Stimulated activated CD8-positive, alpha-beta memory T cell treated with anti-CD3 and anti-CD28 coated beads, Interleukin-15, amount 100 ng/mL, for 1 hour (primary cell): Measurements from ENCODE around the gene PYGM.
A peak's percentile ranks its signal among the peaks of the same experiment; 100 is the strongest.

ENCODE experiments used
- DNase-seq: peaks from one replicate; pipeline ENCODE4 v3.0.0-alpha.2; 2020; ENCODE audit warnings: low read depth

PYGM gene

DNA sequence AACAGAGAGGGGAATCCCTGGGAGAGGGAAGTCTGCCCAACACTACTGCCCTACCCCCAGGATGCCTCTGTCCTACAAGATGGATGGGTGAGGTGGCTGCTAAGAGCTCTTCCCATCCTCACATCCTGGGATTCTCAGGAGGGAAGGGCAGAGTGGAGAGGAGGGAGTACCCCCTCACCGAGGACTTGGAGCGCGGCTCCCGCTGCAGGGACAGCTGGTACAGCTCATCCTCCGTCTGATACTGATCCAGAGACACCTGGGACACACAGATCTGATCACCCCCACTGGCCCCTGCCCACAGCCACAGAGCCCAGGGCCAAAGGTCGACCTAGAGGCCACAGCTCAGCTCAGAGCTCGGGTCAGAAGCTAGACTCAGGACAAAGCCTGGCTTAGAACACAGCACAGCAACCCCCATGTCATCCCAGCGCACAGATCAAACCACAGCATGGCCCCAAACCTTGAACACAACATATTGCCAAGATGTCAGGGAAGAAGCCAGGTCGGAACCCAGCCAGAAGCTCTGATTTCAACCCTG is 24.0 kb downstream of the PYGM start:
- no peak for DNase-seq

DNA sequence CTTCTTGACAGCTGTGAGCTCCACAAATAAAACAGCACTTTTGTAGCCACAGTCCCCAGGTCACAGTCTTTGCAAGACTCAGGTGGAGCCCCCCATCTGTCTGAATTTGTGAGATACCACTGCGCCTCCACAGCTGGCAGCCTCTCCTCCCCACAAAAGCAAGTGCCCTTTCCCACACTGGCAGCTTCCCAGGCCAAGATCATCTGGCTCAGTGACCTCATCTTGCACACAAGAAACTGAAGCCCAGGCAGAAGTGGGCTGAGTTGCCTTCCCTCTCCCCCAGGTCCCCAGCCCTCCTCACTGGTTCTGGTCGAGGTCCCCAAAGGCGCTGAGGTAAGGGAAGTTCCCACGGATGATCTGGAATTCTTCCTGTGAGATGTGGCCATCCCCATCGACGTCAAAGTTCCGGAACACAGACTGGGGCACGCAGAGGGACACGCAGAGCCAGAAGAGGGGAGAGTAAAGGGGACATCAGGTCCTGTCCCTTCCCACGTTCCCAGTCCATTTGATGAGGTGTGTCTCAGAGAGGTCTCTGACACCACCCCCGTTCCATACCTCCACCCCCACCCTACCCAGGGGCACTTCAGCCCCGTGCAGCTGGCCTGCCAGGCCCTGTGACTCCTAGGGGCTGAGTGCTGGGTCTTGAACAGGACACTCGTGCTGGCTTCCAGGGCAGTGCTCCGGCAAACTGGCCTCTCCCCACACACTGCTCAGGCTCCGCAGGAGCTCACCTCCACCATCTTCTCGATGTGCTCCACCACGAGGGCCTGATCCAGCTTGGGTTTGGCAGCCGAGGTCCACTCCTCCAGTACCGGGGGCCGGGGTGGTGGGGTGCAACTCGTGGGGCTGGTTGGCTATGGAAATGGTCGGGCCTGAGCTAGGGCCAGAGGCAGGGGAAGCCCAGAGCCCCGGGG is 24.7 kb downstream of the PYGM start:
- no peak for DNase-seq

DNA sequence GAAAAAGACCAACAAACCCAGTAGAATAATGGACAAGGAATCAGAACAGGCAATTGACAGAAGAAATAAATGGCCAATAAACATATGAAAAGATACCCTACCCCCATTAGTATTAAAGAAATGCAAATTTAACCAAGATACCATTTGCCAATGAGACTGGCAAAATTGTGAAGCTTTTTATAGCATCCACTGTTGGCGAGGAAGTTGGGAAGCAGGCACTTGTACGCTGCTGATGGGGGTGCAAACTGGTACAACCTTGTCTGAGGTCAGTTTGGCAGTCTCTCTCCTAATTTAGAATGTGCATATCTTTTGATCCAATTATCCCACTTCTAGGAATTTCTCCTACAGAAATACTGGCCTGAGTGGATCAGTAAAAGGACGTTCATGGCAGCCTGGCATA is 28.2 kb downstream of the PYGM start:
- no peak for DNase-seq

DNA sequence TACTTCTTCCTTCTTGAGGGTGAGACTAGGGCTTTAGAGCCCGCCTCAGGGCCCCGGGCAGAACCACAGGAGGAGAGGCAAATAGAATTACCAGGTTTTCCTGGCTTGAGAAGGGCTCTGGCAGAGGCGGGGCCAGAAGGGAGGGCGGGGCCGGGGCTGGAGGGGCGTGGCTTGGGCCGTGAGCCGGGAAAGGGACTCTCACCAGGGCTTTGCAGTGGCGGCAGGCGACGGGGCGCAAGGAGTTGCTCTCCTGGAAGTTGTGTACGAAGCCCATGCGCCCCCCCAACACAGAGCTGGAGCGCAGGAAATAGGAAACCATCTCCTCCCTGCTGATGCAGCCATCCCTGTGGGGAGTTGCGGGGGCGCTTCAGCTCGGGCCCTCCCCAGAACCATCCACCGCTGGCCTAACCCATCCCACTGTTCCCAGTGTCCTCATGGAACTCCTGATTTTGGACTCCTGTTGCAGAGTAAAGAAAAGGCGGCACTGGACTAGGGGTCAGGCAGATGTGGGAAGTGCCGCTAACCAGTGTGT is 29.9 kb downstream of the PYGM start:
- DNase-seq: no peak

DNA sequence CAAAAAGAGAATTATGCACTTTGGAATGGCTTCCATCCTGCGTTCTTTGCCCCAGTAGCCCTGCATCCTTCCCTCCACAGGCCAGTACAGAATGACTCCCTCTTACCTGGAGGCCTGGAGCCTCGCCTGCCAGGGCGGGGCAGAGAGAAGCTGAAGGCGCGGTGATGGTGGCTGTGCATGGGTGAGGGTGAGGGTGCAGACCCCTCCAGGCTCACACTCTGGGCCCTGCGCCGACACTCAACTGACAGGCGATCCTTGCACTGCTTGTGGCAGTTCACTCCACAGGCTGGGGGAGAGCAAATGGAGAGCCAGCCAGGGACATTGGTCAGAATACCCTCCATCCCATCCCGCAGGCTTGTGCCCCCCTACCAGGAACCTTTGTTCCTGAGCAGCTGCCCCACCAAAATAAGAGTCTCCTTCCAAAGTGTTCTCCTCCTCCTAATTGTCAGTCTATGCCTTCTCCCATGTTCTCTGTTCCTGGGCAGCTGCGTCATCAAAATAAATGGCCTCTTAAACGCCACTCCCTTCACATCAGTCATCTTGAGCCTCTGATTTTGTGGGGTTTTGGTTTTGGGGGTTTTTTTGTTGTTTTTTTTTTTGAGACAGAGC is 30.9 kb downstream of the PYGM start:
- DNase-seq: no peak

DNA sequence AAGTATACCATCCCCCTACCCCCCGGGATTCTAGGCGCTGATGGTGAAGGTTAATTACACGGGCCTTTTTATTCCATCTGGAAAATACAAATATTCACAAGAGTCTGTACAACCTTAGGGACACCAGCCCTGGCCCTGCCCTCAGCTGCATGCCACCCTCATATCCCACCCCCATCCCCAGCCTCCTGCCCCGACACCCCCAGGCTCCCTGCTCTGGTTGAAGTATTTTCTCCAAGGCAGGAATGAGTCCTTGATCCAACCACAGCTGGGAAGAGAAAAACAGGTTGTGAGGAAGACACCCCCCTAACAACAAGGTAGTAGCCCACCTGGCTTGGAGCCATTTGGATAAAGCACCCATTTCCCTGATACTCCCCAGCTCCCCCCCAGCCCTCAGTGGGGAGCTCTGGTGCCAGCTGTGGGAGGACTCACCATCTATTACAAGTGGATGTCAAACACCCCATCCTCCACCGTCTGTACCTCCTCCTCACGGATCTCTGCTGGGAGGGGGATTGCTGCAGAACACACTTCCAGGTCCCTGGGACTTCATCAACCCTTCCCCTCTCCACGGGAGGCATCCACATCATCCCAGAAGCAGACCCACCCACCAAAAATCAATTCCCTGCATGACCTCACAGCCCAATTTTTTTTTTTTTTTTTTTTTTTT is 32.8 kb downstream of the PYGM start:
- no peak for DNase-seq

DNA sequence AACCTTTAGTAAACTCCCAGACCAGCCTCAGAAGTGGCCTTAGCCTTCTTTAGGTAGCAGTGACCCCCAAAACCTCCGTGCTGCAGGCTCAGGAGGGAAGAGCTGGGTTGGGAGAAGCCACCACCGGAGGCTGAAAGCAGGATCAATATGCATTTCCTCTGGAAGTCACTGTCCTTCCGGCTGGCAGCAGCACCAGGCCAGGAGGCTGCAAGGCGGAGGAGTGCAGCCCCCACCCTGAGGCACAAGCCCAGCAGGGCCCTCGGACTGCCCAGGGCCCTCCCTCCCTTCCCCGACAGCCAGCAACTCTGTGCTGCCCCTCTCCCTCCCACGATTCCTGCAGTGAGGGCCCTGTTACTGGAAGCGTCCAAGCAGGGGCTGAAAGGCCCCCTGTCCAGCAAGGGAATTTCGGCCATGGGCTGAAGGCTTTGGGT is 33.5 kb downstream of the PYGM start:
- DNase-seq: no peak

DNA sequence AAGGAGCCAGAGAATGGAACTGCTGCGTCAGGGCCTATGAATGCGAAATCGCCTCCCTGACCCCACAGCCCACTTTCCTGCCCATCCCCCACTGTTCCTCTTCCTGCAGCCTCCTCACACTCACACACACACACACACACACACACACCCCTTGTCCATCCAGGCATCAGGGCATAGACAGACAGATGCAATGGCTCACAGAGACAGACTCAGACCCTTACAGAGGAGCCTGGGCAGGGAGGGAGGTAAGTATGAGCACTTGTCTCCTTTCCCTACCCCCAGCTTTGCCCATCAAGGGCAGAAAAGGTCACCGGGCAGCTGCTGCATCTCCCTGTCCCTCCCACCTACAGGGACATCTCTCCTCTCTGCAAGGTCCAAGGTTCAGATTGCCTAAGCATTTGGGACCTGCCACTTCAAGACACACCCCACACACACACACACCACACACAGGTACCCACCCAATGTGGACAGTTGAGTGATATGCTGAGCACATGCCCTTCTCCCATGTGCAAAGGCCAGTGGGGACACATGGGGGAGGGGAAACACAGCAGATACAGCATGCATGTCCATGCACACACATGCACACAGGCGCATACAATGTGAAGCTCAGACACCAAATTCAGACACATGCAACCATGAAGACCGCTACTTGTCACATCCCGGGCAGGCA is 34.8 kb downstream of the PYGM start:
- no peak for DNase-seq

DNA sequence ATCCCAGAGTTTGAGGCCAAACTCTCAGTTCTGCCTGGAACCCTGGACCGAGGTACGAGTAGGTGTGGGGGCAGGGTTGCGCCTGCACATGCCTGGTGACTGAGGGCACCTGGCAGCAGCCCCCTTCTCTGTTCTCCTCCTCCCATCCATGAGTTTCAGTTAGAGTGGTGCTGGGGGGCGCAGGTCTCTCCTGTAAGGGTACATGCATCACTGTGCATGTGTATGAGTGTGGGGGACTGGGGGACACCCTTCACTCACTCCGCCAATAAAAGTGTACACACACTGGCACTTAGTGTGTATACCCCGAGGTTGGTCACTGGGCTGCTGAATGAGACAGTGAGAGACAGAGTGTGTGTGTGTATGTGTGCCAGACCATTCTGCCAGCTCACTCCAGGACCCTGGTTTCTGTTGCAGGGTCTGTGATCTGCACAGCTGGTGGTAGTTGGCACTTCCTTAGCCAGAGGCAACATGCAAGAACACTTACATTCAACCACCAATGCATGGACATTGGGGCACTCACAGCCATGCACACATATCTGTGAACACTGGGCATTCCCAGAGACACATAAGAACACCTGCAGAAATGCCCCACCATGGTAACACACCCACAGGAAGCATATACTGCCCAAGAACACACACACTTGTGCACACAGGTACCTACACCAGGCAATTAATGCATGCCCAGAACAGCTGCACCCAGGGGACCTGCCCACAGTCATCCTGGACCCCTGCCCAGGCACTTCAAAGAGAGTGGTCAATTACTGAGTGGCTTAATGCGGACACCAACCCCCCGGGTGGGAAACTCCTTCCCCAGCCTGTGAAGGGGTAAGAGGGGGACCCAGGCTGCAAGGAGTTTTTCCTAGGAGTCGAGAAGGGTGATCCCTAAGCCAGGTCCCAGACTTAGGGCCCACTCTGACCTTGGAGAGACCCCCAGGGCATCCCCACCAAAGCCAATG is 35.6 kb downstream of the PYGM start:
- DNase-seq: no peak

DNA sequence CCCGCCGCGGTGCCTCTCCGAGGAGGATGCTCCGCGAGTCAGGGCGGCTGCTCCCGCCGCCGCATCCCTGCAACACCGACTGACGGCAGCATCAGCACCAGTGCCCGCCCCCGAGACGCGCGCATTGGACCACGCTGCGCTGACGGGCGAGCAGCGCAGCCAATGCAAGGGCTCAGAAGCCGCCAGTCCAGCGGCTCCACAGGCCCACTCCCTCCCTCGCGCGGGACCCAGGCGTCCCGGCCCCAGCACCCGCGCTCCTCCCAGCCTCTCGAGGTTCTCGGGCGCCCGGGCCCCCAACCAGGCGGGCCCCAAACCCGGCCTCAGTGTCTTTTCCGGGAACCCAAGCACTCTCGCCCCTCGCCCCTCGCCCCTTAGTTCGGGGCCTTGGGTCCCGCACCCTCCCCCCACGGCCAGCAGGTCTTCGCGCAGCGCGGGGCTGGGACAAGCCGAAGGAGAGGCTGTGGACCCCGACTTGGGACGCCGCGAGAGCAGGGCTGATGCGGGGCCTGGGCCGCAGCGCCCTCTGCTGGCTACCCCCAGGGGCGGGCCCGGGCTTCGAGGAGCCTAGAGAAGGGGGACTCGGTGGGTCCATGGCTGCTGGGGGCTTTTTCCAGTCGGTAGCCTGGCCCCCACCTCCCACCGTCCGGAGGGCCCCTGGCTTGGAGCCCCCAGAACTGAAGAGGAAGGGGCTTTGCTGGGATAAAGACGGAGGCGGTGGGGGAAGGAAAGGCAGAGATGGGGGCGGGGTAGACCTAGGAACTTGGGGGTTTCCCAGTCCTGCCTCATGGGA is 36.5 kb downstream of the PYGM start, which contains the start of gene NRXN2:
TSS of gene NRXN2 (minus strand) at position 81 of the 790 bp plus-strand sequence. CDS start 9,498 bp downstream, outside the sequence.
- peak; percentile 61 for DNase-seq

DNA sequence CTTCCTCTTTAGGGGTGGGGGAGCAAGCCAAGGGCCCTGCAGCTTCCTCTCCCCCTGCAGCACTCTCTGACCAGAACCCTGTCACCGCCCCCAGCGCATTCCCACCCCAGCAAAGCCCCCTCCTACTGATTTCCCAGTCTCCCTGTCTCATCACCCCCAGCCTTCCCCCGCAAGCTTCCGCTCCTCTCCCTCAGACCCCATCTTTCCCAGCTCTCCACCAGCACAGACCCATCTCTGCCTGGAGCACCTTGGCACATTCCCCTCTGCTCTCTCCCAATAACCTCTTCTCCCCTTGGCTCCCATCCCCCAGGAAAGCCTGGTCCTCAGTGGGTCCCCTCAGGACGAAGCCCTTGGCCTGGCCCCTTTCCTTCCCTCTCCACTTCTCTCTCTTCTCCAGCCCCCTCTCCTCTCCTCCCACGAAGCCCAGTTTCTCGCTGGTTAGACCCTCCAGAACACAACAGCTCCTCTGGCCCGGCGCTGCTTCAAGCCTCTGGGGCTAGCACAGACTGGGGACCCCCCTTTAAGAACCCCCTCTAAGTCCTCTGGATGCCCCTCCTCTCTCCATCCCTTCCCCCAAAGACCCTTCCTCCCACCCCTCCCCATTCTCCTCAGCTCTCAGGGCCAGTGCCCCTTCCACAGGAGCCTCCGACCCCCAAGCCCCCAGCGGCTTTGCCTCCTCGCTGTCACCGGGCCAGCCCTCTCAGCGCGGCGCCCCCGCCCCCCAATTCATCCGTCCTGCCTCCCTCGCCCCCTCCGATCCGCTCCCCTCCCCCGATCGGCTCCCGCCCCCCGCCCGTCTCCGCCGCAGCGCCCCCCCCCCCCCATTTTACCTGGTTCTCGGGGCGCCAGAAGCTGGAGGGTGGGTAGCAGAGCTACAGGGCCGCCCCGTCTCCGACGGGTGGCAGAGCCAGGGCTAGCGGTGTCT is 37.4 kb downstream of the PYGM start:
- DNase-seq: no peak

DNA sequence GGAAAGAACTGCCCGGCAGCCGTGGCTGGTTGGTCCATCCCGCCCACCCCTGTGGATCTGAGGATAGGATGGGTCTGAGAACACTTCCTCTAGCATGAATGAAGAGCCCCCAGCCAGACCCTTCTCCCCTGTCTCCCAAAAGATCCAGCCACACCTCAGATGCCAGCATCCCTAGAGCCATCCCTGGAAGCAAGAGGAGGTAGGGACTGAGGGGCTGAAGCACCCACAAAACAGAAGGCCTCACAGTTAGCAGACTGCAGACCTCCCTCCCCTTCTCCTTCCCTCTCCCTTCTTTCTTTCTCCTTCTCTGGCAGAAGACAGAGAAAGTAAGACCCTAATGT is 38.4 kb downstream of the PYGM start:
- DNase-seq: no peak

DNA sequence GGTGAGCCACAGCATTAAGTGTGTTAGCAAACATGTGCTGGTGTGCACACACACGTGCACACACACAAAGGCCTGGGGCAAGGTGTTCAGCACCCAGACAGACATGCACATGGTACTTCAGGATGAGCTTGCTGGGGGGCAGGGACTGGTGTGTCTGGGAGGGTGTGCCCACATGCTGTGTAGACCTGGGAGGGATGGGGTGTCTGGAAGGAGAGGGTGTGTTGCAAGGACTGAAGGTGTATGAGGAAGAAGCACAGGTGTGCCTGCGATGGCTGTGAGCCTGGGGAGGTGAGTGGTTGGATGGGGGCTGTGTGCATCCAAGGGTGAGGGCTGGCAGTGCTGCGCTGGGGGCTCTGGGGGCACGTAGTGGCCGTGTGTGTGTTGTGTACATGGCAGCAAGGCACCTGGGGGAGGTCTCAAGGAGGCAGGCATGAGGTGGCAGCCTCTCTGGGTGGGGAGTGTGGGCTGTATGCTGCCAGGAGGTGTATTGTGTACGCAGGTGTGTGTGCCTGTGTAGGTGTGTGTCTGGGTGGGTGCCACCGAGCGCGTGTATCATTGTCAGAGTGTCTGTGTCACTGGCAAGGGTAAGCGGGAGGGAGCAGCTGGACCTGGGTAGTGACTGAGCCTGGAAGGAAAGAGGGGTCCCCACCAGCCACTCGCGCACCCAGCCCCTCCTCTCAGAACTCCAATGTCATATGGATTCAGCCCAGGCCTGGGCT is 39.0 kb downstream of the PYGM start:
- no peak for DNase-seq

DNA sequence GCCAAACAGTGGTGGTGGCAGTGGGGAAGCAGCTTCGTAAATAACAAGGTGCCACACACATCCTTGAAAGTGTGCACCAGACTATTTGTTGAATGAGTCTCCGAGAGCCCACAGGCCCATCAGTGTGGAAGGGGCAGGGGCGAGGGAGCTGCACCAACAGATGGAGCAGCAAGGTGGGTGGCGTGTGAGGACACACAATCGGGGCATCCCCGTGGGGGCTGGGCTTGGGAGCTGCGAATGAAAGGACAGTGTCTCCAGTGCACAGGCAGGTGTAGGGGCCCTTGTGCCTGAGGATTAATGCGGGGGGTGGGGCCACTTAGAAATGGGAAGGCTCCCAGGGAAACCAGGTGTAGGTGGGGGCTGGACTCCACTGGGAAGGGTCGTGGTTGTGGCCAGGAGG is 39.6 kb downstream of the PYGM start:
- DNase-seq: no peak

DNA sequence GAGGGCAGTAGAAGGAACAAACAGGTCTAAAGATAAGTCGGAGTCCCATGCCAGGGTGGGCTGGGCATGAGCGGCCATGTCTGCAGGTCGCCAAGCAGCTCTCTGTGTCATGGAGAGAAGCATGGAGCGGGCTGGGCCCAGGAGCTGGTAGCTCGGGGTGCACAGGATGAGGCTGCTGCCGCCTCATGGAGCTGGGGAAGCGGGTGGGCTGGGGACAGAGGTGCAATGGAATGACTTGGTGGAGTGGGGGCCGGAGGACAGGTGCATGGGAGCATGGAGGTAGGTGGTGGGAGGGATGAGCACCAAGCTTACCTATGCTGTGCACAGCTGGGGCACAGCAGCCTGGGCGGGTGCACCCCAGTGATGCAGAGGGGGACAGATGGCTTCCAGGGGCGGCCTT is 40.4 kb downstream of the PYGM start:
- DNase-seq: no peak

DNA sequence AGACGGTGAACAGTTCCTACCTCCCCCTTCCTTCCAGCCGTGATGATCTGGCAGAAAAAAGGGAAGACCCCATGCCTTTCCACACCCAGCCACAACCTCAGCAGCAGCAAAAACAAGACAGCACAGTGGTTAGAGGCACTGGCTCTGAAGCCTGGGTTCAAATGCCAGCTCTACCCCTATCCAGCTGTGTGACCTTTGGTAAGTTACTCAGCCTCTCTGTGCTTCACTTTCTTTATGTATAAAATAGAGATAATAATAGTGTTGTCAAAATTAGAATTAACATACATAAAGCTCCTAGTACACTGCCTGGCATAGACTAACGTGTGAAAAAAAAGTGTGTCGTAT is 41.0 kb downstream of the PYGM start:
- DNase-seq: no peak

DNA sequence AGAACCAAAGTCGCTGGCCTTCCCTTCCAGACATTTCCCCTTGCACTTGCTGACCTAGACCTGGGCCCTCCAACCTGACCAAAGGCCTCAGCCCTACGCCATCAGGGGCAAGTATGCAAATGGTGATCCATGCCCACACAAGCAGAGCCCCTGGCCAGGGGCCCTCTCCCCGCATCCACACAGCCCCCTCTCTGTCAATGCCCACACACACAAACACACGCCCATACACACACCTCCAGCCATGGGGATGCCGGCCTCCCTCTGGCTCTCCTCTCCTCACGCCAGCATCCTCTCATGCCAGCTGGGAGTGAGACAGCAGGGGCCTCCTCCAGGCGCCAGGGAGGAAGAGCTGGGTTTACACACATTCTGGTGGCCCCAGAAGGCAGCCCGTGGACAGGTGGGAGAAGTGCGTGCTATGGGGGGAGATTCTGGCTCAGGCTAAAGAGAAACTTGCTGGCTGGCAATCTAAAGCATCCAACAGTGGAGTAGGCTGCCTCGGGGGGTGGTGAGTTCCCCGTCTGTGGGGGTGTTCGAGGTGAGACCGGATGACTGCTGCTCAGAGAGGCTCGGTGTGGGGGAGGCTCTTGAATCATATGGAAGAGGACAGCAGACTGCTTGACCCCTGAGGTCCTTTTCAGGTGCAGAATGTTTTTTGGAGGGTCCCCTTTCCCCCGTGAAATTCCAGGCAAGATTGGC is 41.5 kb downstream of the PYGM start:
- no peak for DNase-seq

DNA sequence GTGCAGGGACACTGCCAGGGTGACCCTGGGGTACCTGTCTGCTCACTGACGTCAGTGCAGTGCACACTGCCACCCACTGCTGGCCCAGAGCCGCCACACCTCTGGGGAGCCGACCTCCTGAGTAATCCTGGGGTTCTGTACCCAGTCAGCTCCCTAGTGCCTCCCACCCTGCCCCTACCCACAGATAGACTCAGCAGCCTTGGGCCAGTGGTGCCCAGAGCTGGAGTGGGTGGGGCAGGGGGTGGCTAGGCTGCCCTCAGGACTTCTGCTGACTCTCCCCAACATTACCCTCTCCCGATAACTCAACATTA is 42.6 kb downstream of the PYGM start:
- DNase-seq: no peak
